CD4-positive, alpha-beta T cell (primary cell): ENCODE data around the gene MAD2L1BP. TPM values are rescaled to one million over a fixed set of nuclear protein-coding genes. Genes with fewer than 3 reads are reported as not detected.

Source experiments
- ATAC-seq: fragments of 200-7000 bp; cut with Tn5 transposase; one replicate; pipeline ENCODE4 v1.10.0; 2022; ENCODE audit warnings: mild to moderate bottlenecking; ENCODE audit not compliant: poor library complexity
- CTCF ChIA-PET: fragments of 350-600 bp; sonication (Branson Sonifier 250); formaldehyde crosslinking; loops from one replicate; lab custom pipeline; 2021; ENCODE audit warnings: antibody characterized with exemption, inconsistent platforms; lab: Charles Lee
- POLR2A ChIA-PET: fragments of 350-600 bp; sonication (Branson Sonifier 250); formaldehyde crosslinking; loops from one replicate; lab custom pipeline; 2021; ENCODE audit warnings: antibody characterized with exemption, inconsistent platforms; lab: Charles Lee
- DNase-seq, 14 experiments: peaks; one replicate each; pipeline ENCODE4 v3.0.0-alpha.2; 2013 to 2020; ENCODE audit warnings: mixed read lengths in 2 of 14
- H3K27ac ChIP-seq, 2 donors: one replicate each; pipeline versions ENCODE4 v1.5.1 to v1.7.0; 2013; ENCODE audit warnings: low read length in 2 of 2, low read depth in 1 of 2, mild to moderate bottlenecking in 1 of 2
- H3K27me3 ChIP-seq, 2 experiments: 1 replicate in 1 of 2; 2 replicates in 1 of 2; pipeline versions ENCODE4 v1.6.1 to v1.7.0; 2013; ENCODE audit warnings: low read length in 2 of 2, control low read depth in 1 of 2, mild to moderate bottlenecking in 1 of 2, moderate library complexity in 1 of 2; ENCODE audit not compliant: insufficient read depth in 2 of 2, control insufficient read depth in 1 of 2
- H3K36me3 ChIP-seq: one replicate; pipeline ENCODE4 v1.6.1; 2013; ENCODE audit warnings: low read length, control low read depth; ENCODE audit not compliant: insufficient read depth
- H3K4me1 ChIP-seq: one replicate; pipeline ENCODE4 v1.6.1; 2013; ENCODE audit warnings: low read length, control low read depth; ENCODE audit not compliant: insufficient read depth
- H3K4me3 ChIP-seq: one replicate; pipeline ENCODE4 v1.5.1; 2013; ENCODE audit warnings: mild to moderate bottlenecking, low read length, moderate library complexity
- H3K9me3 ChIP-seq, 2 experiments: 1 replicate in 1 of 2; 2 replicates in 1 of 2; pipeline versions ENCODE4 v1.6.1 to v1.7.0; 2013; ENCODE audit warnings: low read length in 2 of 2, mild to moderate bottlenecking in 2 of 2, control low read depth in 1 of 2, moderate library complexity in 1 of 2; ENCODE audit not compliant: control insufficient read depth in 1 of 2, insufficient read depth in 1 of 2
- H3K27ac Mint-ChIP-seq: one replicate; pipeline ENCODE4 v1.8.0; 2020; ENCODE audit warnings: mixed read lengths
- H3K27me3 Mint-ChIP-seq: one replicate; pipeline ENCODE4 v1.8.0; 2021; ENCODE audit warnings: mixed read lengths
- H3K36me3 Mint-ChIP-seq: one replicate; pipeline ENCODE4 v1.8.0; 2021; ENCODE audit warnings: low read depth, mixed read lengths
- H3K4me1 Mint-ChIP-seq: one replicate; pipeline ENCODE4 v1.8.0; 2021; ENCODE audit warnings: low read depth, mixed read lengths
- H3K4me3 Mint-ChIP-seq: one replicate; pipeline ENCODE4 v1.8.0; 2020; ENCODE audit warnings: mild to moderate bottlenecking, mixed read lengths
- H3K9me3 Mint-ChIP-seq: one replicate; pipeline ENCODE4 v1.8.0; 2020; ENCODE audit warnings: mixed read lengths
- CTCF ChIP-seq: fragments of 200-600 bp; IDR thresholded peaks from one replicate; pipeline ENCODE4 v1.8.0; 2022; ENCODE audit warnings: antibody characterized with exemption, mild to moderate bottlenecking
- intact Hi-C, 2 experiments: fragments of 100-400 bp; cut with DNase I in 1 of 2; cut with micrococcal nuclease in 1 of 2; formaldehyde crosslinking; loops; one replicate each; pipeline versions ENCODE4 v1.15.1 to v1.9.0; 2023 to 2025; cut with DNase I, micrococcal nuclease
- total RNA-seq, 174 experiments: library from RNA in 2 of 174; stranded (reverse) in 2 of 174; gene quantifications; one replicate each; pipeline ENCODE4 v1.2.3 and lab custom pipeline; 2021 to 2026

The MAD2L1BP gene
- total RNA-seq, 2 experiments from 2014 or later, result 36.6 to 39.2 TPM

- ATAC-seq, result no peak
- H3K4me1 Mint-ChIP-seq, result peaks cover 20% of the 10 kb centered on the region
- H3K27ac Mint-ChIP-seq, result no peak overlapping the region
- POLR2A ChIA-PET, result interaction anchor here (0.9 to 1.5 kb wide), 2 partner anchors 29 to 36 kb away, joined by 3 to 6 read pairs; partner anchors contain the start of genes GTPBP2 and MAD2L1BP
- no peaks in the 10 kb centered on the region for H3K9me3 ChIP-seq
- CTCF ChIA-PET, result interaction anchor here (1.5 kb wide), 1 partner anchor 34 kb away, joined by 3 read pairs; no protein-coding TSS in a partner anchor
- DNase-seq, result no peak
- peaks cover 1% of the 10 kb centered on the region for H3K36me3 ChIP-seq
- H3K27ac ChIP-seq, result no peak overlapping the region
- H3K27me3 ChIP-seq, result no peaks in the 10 kb centered on the region
- H3K4me1 ChIP-seq, result peaks cover 17% of the 10 kb centered on the region
- H3K36me3 Mint-ChIP-seq, result peaks cover 5% of the 10 kb centered on the region
- H3K4me3 ChIP-seq, result no peak overlapping the region
- no peak for TF ChIP-seq CTCF
- no peaks in the 10 kb centered on the region for H3K27me3 Mint-ChIP-seq
- H3K9me3 Mint-ChIP-seq, result no peaks in the 10 kb centered on the region
- no peak overlapping the region for H3K4me3 Mint-ChIP-seq
- intact Hi-C loops, result loop anchor here (5.0 to 10.0 kb wide), 2 partner anchors 58 to 99 kb away; no protein-coding TSS in a partner anchor
Observed at GRCh38 chr6:43665376-43665775, 29.7 kb downstream of the MAD2L1BP start.

- H3K27ac ChIP-seq, result no peak overlapping the region
- peaks cover 17% of the 10 kb centered on the region for H3K4me1 ChIP-seq
- H3K27me3 ChIP-seq, result no peaks in the 10 kb centered on the region
- Mint-ChIP-seq H3K27ac (no peak overlapping the region), H3K36me3 (peaks cover 15% of the 10 kb centered on the region), H3K9me3 (no peaks in the 10 kb centered on the region), H3K4me1 (peaks cover 20% of the 10 kb centered on the region), H3K27me3 (no peaks in the 10 kb centered on the region), H3K4me3 (no peak overlapping the region)
- POLR2A ChIA-PET, result no interaction called here
- no peak for ATAC-seq
- intact Hi-C loops, result loop anchor here (2.0 to 10.0 kb wide), 3 partner anchors 59 to 98 kb away; no protein-coding TSS in a partner anchor
- no peak overlapping the region for H3K4me3 ChIP-seq
- peak in 1 of 14 experiments; percentile 24 for DNase-seq
- CTCF ChIA-PET, result interaction anchor here (1.1 to 2.7 kb wide), 5 partner anchors 19 to 413 kb away, joined by 3 to 14 read pairs (median 6); no protein-coding TSS in a partner anchor
- no peak for TF ChIP-seq CTCF
- H3K36me3 ChIP-seq, result peaks cover 11% of the 10 kb centered on the region
- H3K9me3 ChIP-seq, result no peaks in the 10 kb centered on the region
Observed at GRCh38 chr6:43666196-43666920, 30.7 kb downstream of the MAD2L1BP start.

GRCh38 chr6:43667245-43668150 is 31.9 kb downstream of the MAD2L1BP start:
- ChIA-PET CTCF (interaction anchor here (0.6 to 2.7 kb wide), 16 partner anchors 10 to 462 kb away, joined by 3 to 16 read pairs (median 5); partner anchors contain the start of genes MAD2L1BP, MRPS18A, RSPH9 and VEGFA), POLR2A (interaction anchor here (1.0 to 1.2 kb wide), 2 partner anchors 38 to 407 kb away, joined by 3 to 4 read pairs; no protein-coding TSS in a partner anchor)
- H3K27me3 Mint-ChIP-seq, result no peaks in the 10 kb centered on the region
- H3K9me3 Mint-ChIP-seq, result no peaks in the 10 kb centered on the region
- DNase-seq (peak; percentile 58 to 89 (median 80)), ATAC-seq (peak; percentile 83)
- peaks cover 20% of the 10 kb centered on the region for H3K4me1 Mint-ChIP-seq
- H3K27ac ChIP-seq, result no peak overlapping the region
- H3K36me3 Mint-ChIP-seq, result peaks cover 26% of the 10 kb centered on the region
- H3K27ac Mint-ChIP-seq, result peak overlapping the region; percentile 67
- peaks cover 17% of the 10 kb centered on the region for H3K4me1 ChIP-seq
- H3K4me3 ChIP-seq, result no peak overlapping the region
- H3K36me3 ChIP-seq, result peaks cover 21% of the 10 kb centered on the region
- H3K9me3 ChIP-seq, result no peaks in the 10 kb centered on the region
- TF ChIP-seq CTCF, result peak; percentile 78
- intact Hi-C loops, result loop anchor here (1.0 to 10.0 kb wide), 4 partner anchors 60 to 412 kb away; no protein-coding TSS in a partner anchor
- H3K4me3 Mint-ChIP-seq, result peak overlapping the region; percentile 72
- no peaks in the 10 kb centered on the region for H3K27me3 ChIP-seq
